ENCODE data around the gene ADISSP.
"Not testable (repeated sequence)": the region's sequence is repeated elsewhere in the genome, so short reads cannot be mapped to it uniquely, and the experiment has no call there.

The ADISSP gene

GRCh38 chr20:3797592-3798372 lies 30.2 kb upstream of the ADISSP start:
- DNase-seq (ENCODE audit: low read depth in 2 of 2): no peak

DNA sequence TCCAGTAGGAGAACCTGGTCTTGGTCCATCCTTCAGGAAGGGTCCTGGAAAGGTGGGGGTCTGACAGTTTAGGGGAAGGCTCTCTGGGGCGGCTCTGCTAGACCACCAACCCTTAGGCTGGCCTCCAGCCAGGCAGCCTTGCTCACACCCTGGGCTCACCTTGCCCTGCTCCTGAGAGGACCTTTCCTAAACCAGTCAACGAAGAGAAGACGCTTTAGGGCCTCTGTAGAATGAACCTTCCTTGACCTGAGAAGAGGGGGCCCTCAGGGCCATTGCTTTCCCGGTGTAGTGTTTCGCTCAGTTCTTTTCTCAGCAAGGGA lies 29.6 kb upstream of the ADISSP start:
- DNase-seq (ENCODE audit: low read depth in 2 of 2): no peak

- no peak for DNase-seq (ENCODE audit: low read depth in 2 of 2)
Measured at GRCh38 chr20:3796477-3797225, 29.1 kb upstream of the ADISSP start.

DNA sequence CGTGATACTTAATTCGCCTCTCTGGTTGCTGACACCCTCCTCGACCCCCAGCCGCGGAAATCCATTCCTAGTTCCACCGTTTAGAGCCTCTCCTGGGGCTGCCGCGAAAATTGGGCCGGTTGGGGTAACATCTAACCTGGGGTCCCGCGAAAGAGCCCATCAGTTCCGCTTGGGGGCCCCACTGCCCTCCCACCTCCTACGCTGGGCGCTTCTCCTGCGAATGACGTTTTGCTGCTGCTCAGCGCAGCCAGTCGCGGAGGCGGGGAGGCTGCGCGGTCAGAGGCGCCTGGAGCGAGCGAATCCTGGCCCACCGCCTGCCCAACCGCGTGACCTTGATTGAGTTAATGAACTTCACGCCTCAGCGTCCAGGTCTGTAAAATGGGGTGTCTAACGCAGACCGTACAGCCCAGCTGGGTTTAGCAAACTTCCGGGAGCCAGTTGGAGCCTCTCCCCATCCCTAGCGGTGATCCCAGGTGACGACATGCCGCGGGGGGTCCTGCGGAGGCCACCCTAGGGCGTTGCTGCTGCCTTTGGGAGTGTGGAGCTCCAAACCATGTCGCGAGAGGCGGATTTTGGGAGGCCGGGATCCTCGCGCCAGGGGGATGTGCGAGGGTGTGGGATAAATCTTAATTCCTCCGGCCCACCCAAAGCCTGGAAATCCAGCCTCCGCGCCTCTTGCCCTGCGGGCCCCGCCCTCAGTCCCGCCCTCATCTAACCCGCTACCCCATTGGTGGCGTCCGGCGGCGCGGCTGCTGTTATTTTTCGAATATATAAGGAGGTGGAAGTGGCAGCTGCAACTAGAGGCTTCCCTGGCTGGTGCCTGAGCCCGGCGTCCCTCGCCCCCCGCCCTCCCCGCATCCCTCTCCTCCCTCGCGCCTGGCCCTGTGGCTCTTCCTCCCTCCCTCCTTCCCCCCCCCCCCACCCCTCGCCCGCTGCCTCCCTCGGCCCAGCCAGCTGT lies 28.2 kb upstream of the ADISSP start, which contains the start of gene CDC25B:
TSS of gene CDC25B (plus strand) at position 800 of the 958 bp plus-strand sequence. CDS start 222 bp downstream, outside the sequence.
- peak; percentile 70 to 71 for DNase-seq (ENCODE audit: low read depth in 2 of 2)

DNA sequence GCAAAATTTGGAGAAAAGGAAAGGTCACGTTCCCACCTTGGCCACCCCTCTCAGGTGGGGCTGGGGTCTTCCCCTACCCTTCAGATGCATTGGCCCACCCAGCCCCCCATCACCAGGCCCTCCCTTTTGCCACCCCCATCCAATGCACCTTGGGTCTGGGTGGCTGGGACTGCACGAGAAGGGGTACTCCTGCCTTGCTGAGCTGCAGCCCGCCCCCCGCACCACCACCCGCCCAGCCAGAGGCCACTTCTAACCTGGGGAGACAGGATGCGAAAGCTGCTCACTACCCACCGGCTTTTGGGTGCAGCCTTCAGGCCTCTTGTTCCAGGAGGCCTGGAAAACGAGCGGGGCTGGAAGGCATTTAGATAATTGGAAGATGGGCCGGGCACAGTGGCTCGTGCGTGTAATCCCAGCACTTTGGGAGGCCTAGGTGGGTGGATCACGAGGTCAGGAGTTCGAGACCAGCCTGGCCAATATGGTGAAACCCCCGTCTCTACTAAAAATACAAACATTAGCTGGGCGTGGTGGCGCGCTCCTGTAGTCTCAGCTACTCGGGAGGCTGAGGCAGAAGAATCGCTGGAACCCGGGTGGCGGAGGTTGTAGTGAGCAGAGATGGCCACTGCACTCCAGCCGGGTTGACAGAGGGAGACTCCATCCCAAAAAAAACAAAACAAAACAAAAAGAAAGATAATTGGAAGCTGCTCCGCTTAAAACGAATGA lies 27.3 kb upstream of the ADISSP start:
- DNase-seq (ENCODE audit: low read depth in 2 of 2): no peak

- DNase-seq (ENCODE audit: low read depth in 2 of 2): not testable (repeated sequence)
Measured at GRCh38 chr20:3794168-3794567, 26.6 kb upstream of the ADISSP start.

DNA sequence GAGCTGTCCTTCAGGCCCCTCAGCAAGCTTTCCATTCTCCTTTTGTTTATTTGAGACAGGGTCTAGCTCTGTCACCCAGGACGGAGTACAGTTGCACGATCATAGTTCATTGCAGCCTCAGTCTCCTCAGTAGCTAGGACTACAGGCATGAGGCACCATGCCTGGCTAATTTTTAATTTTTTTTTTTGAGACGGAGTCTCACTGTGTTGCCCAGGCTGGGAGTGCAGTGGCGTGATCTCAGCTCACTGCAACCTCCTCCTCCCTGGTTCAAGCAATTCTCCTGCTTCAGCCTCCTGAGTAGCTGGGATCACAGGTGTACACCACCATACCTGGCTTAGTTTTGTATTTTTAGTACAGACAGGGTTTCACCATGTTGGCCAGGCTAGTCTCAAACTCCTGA lies 21.6 kb upstream of the ADISSP start:
- not testable (repeated sequence) for DNase-seq (ENCODE audit: low read depth in 2 of 2)

DNA sequence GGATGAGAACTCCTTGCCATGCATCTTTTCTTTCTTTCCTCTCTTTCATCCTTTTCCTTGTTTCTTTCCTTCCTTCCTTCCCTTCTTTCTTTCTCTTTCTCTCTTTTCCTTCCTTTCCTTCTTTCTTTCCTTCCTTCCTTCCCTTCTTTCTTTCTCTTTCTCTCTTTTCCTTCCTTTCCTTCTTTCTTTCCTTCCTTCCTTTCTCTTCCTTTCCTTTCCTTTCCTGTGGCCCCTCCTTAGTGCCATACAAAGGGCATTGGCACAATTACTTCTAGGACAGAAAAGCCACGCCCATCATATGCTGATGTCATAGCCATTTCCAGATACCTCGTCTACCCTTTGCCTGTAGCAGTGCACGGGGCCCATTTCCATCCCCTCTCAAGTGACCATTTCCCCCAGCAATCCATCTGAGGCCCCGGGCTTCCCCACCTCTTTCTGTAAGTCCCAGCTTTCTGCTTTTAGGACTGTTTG lies 21.2 kb upstream of the ADISSP start:
- DNase-seq (ENCODE audit: low read depth in 2 of 2): no peak

DNA sequence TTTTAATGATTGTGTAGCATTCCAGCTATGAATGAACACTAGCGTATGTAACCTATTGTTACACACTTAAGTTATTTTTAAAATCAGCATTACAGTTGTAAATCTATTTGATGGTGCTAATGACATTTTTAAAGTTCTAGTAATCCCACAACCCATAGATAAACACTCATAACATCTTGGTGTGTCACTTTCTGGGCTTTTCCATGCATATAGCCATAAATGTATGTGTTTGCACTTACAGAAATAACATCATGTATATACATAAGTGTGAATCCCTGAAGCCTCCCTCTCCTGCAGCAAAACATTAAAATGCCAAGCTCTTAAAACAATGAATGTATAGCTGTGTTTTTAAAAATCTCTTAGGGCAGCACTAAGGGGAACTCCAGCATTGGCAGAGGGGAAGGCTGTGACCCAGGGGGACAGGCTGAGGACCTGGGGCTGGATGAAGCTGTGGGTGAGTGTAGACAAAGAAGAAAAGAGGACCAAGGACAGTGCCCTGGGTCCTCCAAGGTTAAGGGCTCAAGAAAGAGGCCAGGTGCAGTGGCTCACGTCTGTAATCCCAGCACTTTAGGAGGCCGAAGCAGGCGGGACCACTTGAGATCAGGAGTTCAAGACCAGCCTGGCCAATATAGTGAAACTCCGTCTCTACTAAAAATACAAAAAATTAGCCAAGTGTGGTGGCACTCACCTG lies 19.9 kb upstream of the ADISSP start:
- DNase-seq (ENCODE audit: low read depth in 2 of 2): no peak

DNA sequence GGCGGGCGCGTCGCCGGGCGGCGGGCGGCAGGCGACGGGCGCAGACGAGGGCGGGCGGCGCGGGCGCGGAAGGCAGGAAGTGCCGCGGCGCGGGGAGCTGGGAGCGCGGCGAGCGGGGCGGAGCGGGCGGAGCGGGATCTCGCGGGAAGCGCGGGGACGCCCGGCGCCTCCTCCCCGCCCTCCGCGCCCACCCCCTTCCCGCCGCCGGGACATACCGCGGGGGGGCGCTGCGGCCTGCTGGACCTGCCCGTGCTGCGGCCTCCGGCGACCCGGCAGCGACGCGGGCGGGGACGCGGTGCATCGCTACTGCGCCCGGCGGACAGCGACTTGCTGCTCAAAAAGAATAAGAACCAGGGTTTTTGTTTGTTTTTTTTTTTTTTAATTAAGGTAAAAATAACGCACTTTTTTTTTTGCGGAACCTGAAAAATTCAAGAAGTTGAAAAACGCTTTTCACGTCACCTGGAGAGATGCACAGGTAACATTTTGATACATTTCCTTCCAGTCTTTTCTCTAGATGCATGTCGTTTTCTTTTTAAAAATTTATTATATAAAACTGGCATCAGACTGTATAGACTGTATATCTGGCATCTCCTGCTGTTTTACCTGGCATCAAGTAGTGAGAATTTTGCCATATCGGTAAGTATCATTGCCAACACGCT lies 19.2 kb upstream of the ADISSP start, which contains the start of gene CENPB:
TSS of gene CENPB (minus strand) at position 76 of the 659 bp plus-strand sequence. CDS start 257 bp downstream, outside the sequence.
- peak in 1 of 2 experiments; percentile 45 for DNase-seq (ENCODE audit: low read depth in 2 of 2)

DNA sequence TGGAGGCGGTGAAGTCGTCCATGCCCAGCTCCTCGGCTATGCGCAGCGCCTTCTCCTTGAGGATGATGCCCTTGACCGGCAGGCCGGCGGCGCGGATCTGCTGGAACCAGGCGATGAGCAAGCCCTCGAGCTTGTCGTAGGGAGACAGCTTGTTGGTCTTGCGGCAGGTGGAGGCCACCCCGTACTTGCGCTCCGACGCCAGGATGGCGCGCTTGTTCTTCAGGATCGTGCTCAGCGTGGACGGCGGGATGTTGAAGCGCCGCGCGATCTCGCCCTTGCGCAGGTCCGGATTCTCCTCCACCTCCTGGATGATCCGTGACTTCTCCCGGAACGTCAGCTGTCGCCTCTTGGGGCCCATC lies 18.6 kb upstream of the ADISSP start:
- DNase-seq (ENCODE audit: low read depth in 2 of 2): no peak

- DNase-seq (ENCODE audit: low read depth in 2 of 2): no peak
Measured at GRCh38 chr20:3785240-3786125, 17.9 kb upstream of the ADISSP start.

DNA sequence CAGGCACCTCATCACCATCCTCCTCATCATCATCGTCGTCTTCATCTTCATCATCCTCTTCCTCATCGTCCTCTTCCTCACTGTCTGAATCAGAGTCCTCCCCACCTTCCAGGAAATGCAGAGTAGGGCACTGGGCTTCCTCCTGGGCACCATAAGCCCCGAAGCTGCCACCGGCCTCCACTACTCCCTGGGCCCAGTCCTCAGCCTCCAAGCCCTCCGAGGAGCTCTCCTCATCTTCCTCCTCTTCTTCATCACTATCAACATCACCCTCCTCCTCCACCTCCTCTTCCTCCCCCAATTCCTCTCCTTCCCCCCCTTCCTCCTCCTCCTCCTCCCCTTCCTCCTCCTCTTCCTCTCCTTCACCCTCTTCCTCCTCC lies 17.3 kb upstream of the ADISSP start:
- DNase-seq (ENCODE audit: low read depth in 2 of 2): no peak

GRCh38 chr20:3784216-3784853 lies 16.8 kb upstream of the ADISSP start:
- DNase-seq (ENCODE audit: low read depth in 2 of 2): no peak

GRCh38 chr20:3783511-3784195 lies 16.1 kb upstream of the ADISSP start:
- no peak for DNase-seq (ENCODE audit: low read depth in 2 of 2)

GRCh38 chr20:3783068-3783489 lies 15.5 kb upstream of the ADISSP start:
- no peak for DNase-seq (ENCODE audit: low read depth in 2 of 2)

DNA sequence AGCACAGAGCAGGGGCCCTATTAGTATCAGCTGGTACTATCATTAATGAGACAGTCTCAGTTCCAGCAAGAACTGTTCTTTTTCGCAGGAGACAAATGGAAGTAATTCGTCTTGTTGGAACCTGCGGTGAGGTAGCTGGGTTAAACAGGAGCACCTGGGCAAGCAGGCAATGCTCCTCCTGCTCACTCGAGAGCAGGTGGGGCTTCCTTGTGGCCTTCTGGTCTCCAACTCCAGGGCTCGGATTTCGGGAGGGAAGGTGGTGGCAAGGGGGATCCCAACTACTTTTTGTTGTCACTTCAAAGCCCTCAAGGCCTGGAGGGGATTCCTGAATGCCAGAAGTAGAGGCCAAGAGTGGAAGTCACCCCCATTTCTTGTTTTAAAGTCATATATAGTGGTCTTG lies 15.0 kb upstream of the ADISSP start:
- no peak for DNase-seq (ENCODE audit: low read depth in 2 of 2)
